Measurements from ENCODE around the gene TSC2. TPM values are rescaled to one million over a fixed set of nuclear protein-coding genes. Genes with fewer than 3 reads are reported as not detected.

TSC2 gene
- total and polyA plus RNA-seq, 2 of the 13 experiments (the other 11 are each of a cell fraction or from before 2014, with no cell fraction given), result 19.6 to 40.4 TPM

DNA sequence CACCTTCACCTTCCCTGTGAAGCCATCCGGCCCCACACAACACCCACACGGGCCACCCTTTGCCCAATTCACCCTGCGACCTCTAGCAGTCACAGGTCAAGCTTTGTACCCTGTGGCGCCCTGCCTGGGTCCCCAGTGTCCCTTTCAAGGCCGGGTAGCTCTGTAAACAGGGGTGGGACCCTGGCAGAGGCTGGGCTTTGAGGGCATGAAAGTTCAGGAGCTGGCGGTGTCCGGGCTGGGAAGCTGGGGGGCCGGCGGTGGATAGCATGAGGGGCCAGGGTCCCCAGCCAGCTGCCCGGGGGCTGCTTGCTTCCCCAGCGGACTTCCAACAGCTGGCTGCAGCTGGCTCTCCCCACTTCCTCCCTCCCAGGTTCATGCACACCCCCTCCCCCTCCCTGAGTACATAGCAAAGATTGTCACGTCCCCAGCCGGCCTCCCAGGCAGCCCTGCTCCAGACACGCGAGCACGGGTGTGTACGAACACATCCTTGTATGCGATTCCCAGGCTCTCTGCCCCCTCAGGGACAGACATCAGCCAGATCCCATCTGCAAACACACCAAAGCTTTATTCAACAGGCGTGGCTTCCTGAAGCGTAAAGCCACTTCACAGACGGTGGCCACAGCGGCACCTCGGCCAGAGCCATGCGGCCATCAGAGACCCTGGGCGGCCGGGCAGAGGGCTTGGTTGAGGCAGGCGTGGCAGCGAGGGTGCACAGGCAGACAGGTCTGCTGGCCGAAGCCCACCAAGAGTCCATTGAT, 8.3 kb upstream of the TSC2 start (continued):
- TF ChIP-seq DZIP1 (CRISPR knock-in tag; IDR thresholded peaks at IDR 0.05) (no peak), ZNF550 (CRISPR knock-in tag; IDR thresholded peaks at IDR 0.05; ENCODE audit: borderline replicate concordance) (no peak), ZNF30 (CRISPR knock-in tag; IDR thresholded peaks at IDR 0.05) (no peak), HDAC1 (CRISPR knock-in tag; IDR thresholded peaks at IDR 0.05) (peak; percentile 85), ZBTB1 (CRISPR knock-in tag; IDR thresholded peaks at IDR 0.05; ENCODE audit: borderline replicate concordance) (no peak), ZNF773 (CRISPR knock-in tag; IDR thresholded peaks at IDR 0.05; ENCODE audit: borderline replicate concordance) (peak; percentile 81; the same call in 1 of the 2 replicates), SOX5 (CRISPR knock-in tag; IDR thresholded peaks at IDR 0.05; ENCODE audit: borderline replicate concordance) (peak; percentile 62; the same call in 1 of the 2 replicates), KAT2B (IDR thresholded peaks at IDR 0.05; ENCODE audit: borderline replicate concordance, low read depth, low read length) (no peak), ZNF678 (CRISPR knock-in tag; IDR thresholded peaks at IDR 0.05) (no peak), RARA (CRISPR knock-in tag; IDR thresholded peaks at IDR 0.05) (peak; percentile 92), ZNF850 (CRISPR knock-in tag; conservative IDR thresholded peaks at IDR 0.05) (no peak), AHR (CRISPR knock-in tag; IDR thresholded peaks at IDR 0.05) (peak; percentile 67; the same call in 1 of the 2 replicates), E2F5 (CRISPR knock-in tag; conservative IDR thresholded peaks at IDR 0.05) (no peak), THAP7 (CRISPR knock-in tag; IDR thresholded peaks at IDR 0.05) (0 out of 2 replicates have a peak, but pooled peaks have one; percentile 35), TBL1XR1 (IDR thresholded peaks at IDR 0.05; ENCODE audit: borderline replicate concordance, low read length, partially characterized antibody) (no peak), ZUFSP (CRISPR knock-in tag; IDR thresholded peaks at IDR 0.05; ENCODE audit: borderline replicate concordance) (no peak)
- TF ChIP-seq, protein P1, sequence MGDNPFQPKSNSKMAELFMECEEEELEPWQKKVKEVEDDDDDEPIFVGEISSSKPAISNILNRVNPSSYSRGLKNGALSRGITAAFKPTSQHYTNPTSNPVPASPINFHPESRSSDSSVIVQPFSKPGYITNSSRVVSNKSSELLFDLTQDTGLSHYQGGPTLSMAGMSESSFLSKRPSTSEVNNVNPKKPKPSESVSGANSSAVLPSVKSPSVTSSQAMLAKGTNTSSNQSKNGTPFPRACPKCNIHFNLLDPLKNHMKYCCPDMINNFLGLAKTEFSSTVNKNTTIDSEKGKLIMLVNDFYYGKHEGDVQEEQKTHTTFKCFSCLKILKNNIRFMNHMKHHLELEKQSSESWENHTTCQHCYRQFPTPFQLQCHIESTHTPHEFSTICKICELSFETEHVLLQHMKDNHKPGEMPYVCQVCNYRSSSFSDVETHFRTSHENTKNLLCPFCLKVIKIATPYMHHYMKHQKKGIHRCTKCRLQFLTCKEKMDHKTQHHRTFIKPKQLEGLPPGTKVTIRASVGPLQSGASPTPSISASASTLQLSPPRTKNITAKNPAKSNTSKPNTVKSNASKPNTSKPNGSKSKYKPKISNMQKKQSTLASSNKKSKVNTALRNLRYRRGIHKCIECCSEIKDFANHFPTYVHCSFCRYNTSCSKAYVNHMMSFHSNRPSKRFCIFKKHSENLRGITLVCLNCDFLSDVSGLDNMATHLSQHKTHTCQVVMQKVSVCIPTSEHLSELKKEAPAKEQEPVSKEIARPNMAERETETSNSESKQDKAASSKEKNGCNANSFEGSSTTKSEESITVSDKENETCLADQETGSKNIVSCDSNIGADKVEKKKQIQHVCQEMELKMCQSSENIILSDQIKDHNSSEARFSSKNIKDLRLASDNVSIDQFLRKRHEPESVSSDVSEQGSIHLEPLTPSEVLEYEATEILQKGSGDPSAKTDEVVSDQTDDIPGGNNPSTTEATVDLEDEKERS (CRISPR knock-in tag; IDR thresholded peaks at IDR 0.05), result peak; percentile 87
- TF ChIP-seq, protein P2, sequence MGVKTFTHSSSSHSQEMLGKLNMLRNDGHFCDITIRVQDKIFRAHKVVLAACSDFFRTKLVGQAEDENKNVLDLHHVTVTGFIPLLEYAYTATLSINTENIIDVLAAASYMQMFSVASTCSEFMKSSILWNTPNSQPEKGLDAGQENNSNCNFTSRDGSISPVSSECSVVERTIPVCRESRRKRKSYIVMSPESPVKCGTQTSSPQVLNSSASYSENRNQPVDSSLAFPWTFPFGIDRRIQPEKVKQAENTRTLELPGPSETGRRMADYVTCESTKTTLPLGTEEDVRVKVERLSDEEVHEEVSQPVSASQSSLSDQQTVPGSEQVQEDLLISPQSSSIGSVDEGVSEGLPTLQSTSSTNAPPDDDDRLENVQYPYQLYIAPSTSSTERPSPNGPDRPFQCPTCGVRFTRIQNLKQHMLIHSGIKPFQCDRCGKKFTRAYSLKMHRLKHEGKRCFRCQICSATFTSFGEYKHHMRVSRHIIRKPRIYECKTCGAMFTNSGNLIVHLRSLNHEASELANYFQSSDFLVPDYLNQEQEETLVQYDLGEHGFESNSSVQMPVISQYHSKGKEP (CRISPR knock-in tag; IDR thresholded peaks at IDR 0.05), result no peak
